Measurements from ENCODE around the gene EIF6. TPM values are rescaled to one million over a fixed set of nuclear protein-coding genes. Genes with fewer than 3 reads are reported as not detected.

The EIF6 gene
- total RNA-seq, 2 experiments from 2014 or later, result 104 to 109 TPM

GRCh38 chr20:35300469-35301262, 16.1 kb upstream of the EIF6 start:
- peaks cover 26% of the 10 kb centered on the region for H3K4me1 Mint-ChIP-seq (ENCODE audit: low read depth)
- H3K27me3 Mint-ChIP-seq (ENCODE audit: low read depth), result no peaks in the 10 kb centered on the region
- no peak for DNase-seq
- no peak overlapping the region for H3K4me3 Mint-ChIP-seq
- no peak for ATAC-seq
- peaks cover under 1% of the 10 kb centered on the region for H3K36me3 Mint-ChIP-seq (ENCODE audit: low read depth)
- no peaks in the 10 kb centered on the region for H3K9me3 Mint-ChIP-seq (ENCODE audit: insufficient read depth)
- no peak overlapping the region for H3K27ac Mint-ChIP-seq
- POLR2A ChIA-PET, result interaction anchor here (1.9 kb wide), 1 partner anchor 16 kb away, joined by 7 read pairs; the partner anchor contains the start of gene EIF6
- CTCF ChIA-PET, result interaction anchor here (0.9 to 8.2 kb wide), 4 partner anchors 11 to 156 kb away, joined by 3 to 89 read pairs (median 38); no protein-coding TSS in a partner anchor

- DNase-seq (no peak), ATAC-seq (no peak)
- no peaks in the 10 kb centered on the region for H3K9me3 Mint-ChIP-seq (ENCODE audit: insufficient read depth)
- peaks cover 2% of the 10 kb centered on the region for H3K27me3 Mint-ChIP-seq (ENCODE audit: low read depth)
- no peak overlapping the region for H3K4me3 Mint-ChIP-seq
- CTCF ChIA-PET, result interaction anchor here (1.0 to 8.2 kb wide), 2 partner anchors 10 to 148 kb away, joined by 3 to 89 read pairs; no protein-coding TSS in a partner anchor
- POLR2A ChIA-PET, result interaction anchor here (1.9 kb wide), 1 partner anchor 15 kb away, joined by 7 read pairs; the partner anchor contains the start of gene EIF6
- no peaks in the 10 kb centered on the region for H3K36me3 Mint-ChIP-seq (ENCODE audit: low read depth)
- H3K27ac Mint-ChIP-seq, result peak overlapping the region; percentile 30
- peaks cover 17% of the 10 kb centered on the region for H3K4me1 Mint-ChIP-seq (ENCODE audit: low read depth)
These were observed 15.2 kb upstream of the EIF6 start for GRCh38 chr20:35299780-35300179.

- DNase-seq (no peak), ATAC-seq (no peak)
- H3K27ac Mint-ChIP-seq, result no peak overlapping the region
- no peaks in the 10 kb centered on the region for H3K9me3 Mint-ChIP-seq (ENCODE audit: insufficient read depth)
- CTCF ChIA-PET, result interaction anchor here (0.9 to 8.2 kb wide), 3 partner anchors 9 to 149 kb away, joined by 3 to 89 read pairs (median 7); no protein-coding TSS in a partner anchor
- peaks cover 2% of the 10 kb centered on the region for H3K4me1 Mint-ChIP-seq (ENCODE audit: low read depth)
- H3K27me3 Mint-ChIP-seq (ENCODE audit: low read depth), result peaks cover 2% of the 10 kb centered on the region
- no peak overlapping the region for H3K4me3 Mint-ChIP-seq
- H3K36me3 Mint-ChIP-seq (ENCODE audit: low read depth), result no peaks in the 10 kb centered on the region
- POLR2A ChIA-PET, result interaction anchor here (0.6 to 1.9 kb wide), 3 partner anchors 11 to 158 kb away, joined by 3 to 7 read pairs (median 3); partner anchors contain the start of gene EIF6
These were observed 13.7 kb upstream of the EIF6 start for GRCh38 chr20:35298264-35298663.

- ChIA-PET CTCF (interaction anchor here (0.9 kb wide), 2 partner anchors 26 to 153 kb away, joined by 3 read pairs; no protein-coding TSS in a partner anchor), POLR2A (interaction anchor here (1.6 kb wide), 1 partner anchor 14 kb away, joined by 5 read pairs; no protein-coding TSS in a partner anchor)
- Mint-ChIP-seq H3K9me3 (ENCODE audit: insufficient read depth) (no peaks in the 10 kb centered on the region), H3K4me1 (ENCODE audit: low read depth) (no peaks in the 10 kb centered on the region), H3K36me3 (ENCODE audit: low read depth) (no peaks in the 10 kb centered on the region), H3K27ac (no peak overlapping the region), H3K27me3 (ENCODE audit: low read depth) (peaks cover 2% of the 10 kb centered on the region), H3K4me3 (no peak overlapping the region)
- ATAC-seq (no peak), DNase-seq (no peak)
These were observed 13.2 kb upstream of the EIF6 start for GRCh38 chr20:35297740-35298139.

- Mint-ChIP-seq H3K36me3 (ENCODE audit: low read depth) (no peaks in the 10 kb centered on the region), H3K9me3 (ENCODE audit: insufficient read depth) (no peaks in the 10 kb centered on the region), H3K27me3 (ENCODE audit: low read depth) (peaks cover 2% of the 10 kb centered on the region), H3K27ac (no peak overlapping the region), H3K4me3 (no peak overlapping the region), H3K4me1 (ENCODE audit: low read depth) (no peaks in the 10 kb centered on the region)
- DNase-seq (no peak), ATAC-seq (no peak)
- CTCF ChIA-PET, result interaction anchor here (0.9 to 1.4 kb wide), 2 partner anchors 151 to 152 kb away, joined by 3 to 4 read pairs; no protein-coding TSS in a partner anchor
- POLR2A ChIA-PET, result interaction anchor here (1.6 kb wide), 1 partner anchor 13 kb away, joined by 5 read pairs; no protein-coding TSS in a partner anchor
These were observed 12.6 kb upstream of the EIF6 start for GRCh38 chr20:35297155-35297554.

GRCh38 chr20:35296101-35296554, 11.6 kb upstream of the EIF6 start:
- Mint-ChIP-seq H3K4me1 (ENCODE audit: low read depth) (no peaks in the 10 kb centered on the region), H3K9me3 (ENCODE audit: insufficient read depth) (no peaks in the 10 kb centered on the region), H3K27me3 (ENCODE audit: low read depth) (peaks cover 2% of the 10 kb centered on the region), H3K4me3 (no peak overlapping the region), H3K27ac (no peak overlapping the region), H3K36me3 (ENCODE audit: low read depth) (no peaks in the 10 kb centered on the region)
- ATAC-seq, result no peak
- ChIA-PET CTCF (interaction anchor here (1.4 kb wide), 1 partner anchor 152 kb away, joined by 4 read pairs; no protein-coding TSS in a partner anchor), POLR2A (interaction anchor here (1.6 kb wide), 1 partner anchor 12 kb away, joined by 5 read pairs; no protein-coding TSS in a partner anchor)
- DNase-seq, result no peak

- no peaks in the 10 kb centered on the region for H3K36me3 Mint-ChIP-seq (ENCODE audit: low read depth)
- no peak for ATAC-seq
- H3K4me3 Mint-ChIP-seq, result no peak overlapping the region
- H3K27ac Mint-ChIP-seq, result no peak overlapping the region
- no peaks in the 10 kb centered on the region for H3K9me3 Mint-ChIP-seq (ENCODE audit: insufficient read depth)
- ChIA-PET POLR2A (no interaction called here), CTCF (interaction anchor here (1.4 kb wide), 1 partner anchor 152 kb away, joined by 4 read pairs; no protein-coding TSS in a partner anchor)
- peaks cover 2% of the 10 kb centered on the region for H3K27me3 Mint-ChIP-seq (ENCODE audit: low read depth)
- H3K4me1 Mint-ChIP-seq (ENCODE audit: low read depth), result no peaks in the 10 kb centered on the region
- no peak for DNase-seq
These were observed 11.1 kb upstream of the EIF6 start for GRCh38 chr20:35295674-35296073.

- no peaks in the 10 kb centered on the region for H3K36me3 Mint-ChIP-seq (ENCODE audit: low read depth)
- no peaks in the 10 kb centered on the region for H3K4me1 Mint-ChIP-seq (ENCODE audit: low read depth)
- H3K27me3 Mint-ChIP-seq (ENCODE audit: low read depth), result peaks cover 2% of the 10 kb centered on the region
- H3K9me3 Mint-ChIP-seq (ENCODE audit: insufficient read depth), result no peaks in the 10 kb centered on the region
- ATAC-seq (no peak), DNase-seq (no peak)
- ChIA-PET CTCF (interaction anchor here (1.1 kb wide), 1 partner anchor 12 kb away, joined by 4 read pairs; no protein-coding TSS in a partner anchor), POLR2A (no interaction called here)
- H3K27ac Mint-ChIP-seq, result no peak overlapping the region
- no peak overlapping the region for H3K4me3 Mint-ChIP-seq
These were observed 10.5 kb upstream of the EIF6 start for GRCh38 chr20:35295058-35295457.

- no peaks in the 10 kb centered on the region for H3K9me3 Mint-ChIP-seq (ENCODE audit: insufficient read depth)
- DNase-seq, result no peak
- H3K4me1 Mint-ChIP-seq (ENCODE audit: low read depth), result no peaks in the 10 kb centered on the region
- ATAC-seq, result no peak
- CTCF ChIA-PET, result interaction anchor here (0.6 to 1.1 kb wide), 2 partner anchors 9 to 13 kb away, joined by 3 to 4 read pairs; no protein-coding TSS in a partner anchor
- H3K27ac Mint-ChIP-seq, result no peak overlapping the region
- H3K4me3 Mint-ChIP-seq, result no peak overlapping the region
- POLR2A ChIA-PET, result interaction anchor here (0.6 kb wide), 1 partner anchor 155 kb away, joined by 3 read pairs; no protein-coding TSS in a partner anchor
- no peaks in the 10 kb centered on the region for H3K36me3 Mint-ChIP-seq (ENCODE audit: low read depth)
- H3K27me3 Mint-ChIP-seq (ENCODE audit: low read depth), result peaks cover 2% of the 10 kb centered on the region
These were observed 9.7 kb upstream of the EIF6 start for GRCh38 chr20:35294293-35294685.

- no peaks in the 10 kb centered on the region for H3K4me1 Mint-ChIP-seq (ENCODE audit: low read depth)
- H3K27me3 Mint-ChIP-seq (ENCODE audit: low read depth), result peaks cover 2% of the 10 kb centered on the region
- H3K4me3 Mint-ChIP-seq, result no peak overlapping the region
- ChIA-PET CTCF (interaction anchor here (0.6 to 1.0 kb wide), 3 partner anchors 9 to 466 kb away, joined by 3 read pairs; no protein-coding TSS in a partner anchor), POLR2A (interaction anchor here (0.6 to 1.3 kb wide), 2 partner anchors 9 to 155 kb away, joined by 3 to 5 read pairs; partner anchors contain the start of gene EIF6)
- H3K27ac Mint-ChIP-seq, result no peak overlapping the region
- DNase-seq (no peak), ATAC-seq (no peak)
- no peaks in the 10 kb centered on the region for H3K9me3 Mint-ChIP-seq (ENCODE audit: insufficient read depth)
- H3K36me3 Mint-ChIP-seq (ENCODE audit: low read depth), result no peaks in the 10 kb centered on the region
These were observed 9.0 kb upstream of the EIF6 start for GRCh38 chr20:35293303-35294292.

All from activated CD8-positive, alpha-beta T cell treated with anti-CD3 and anti-CD28 coated beads, Interleukin-2, amount 10 ng/mL, durations not matched to agents 7 days and 5 days (primary cell).